Esophagus squamous epithelium (tissue), 5 donors: ENCODE measurements around the gene CD38. TPM values are rescaled to one million over a fixed set of nuclear protein-coding genes. Genes with fewer than 3 reads are reported as not detected.

Experiments
- DNase-seq: peaks from one replicate; lab custom pipeline; 2025; lab: John Stamatoyannopoulos, UW
- H3K27ac ChIP-seq, 4 donors: fragments of 200-600 bp; sonication (generic); one replicate each; pipeline ENCODE4 v1.5.1; 2016 to 2019; ENCODE audit warnings: mild to moderate bottlenecking in 1 of 4
- H3K27me3 ChIP-seq, 4 donors: fragments of 200-600 bp; sonication (generic); 1 replicate in 3 of 4; 2 replicates in 1 of 4; pipeline versions ENCODE4 v1.5.1 to v1.6.0; 2017 to 2021; ENCODE audit warnings: antibody characterized with exemption in 1 of 4
- H3K36me3 ChIP-seq, 3 donors: fragments of 200-600 bp; sonication (generic); one replicate each; pipeline ENCODE4 v1.5.1; 2016 to 2019
- H3K4me1 ChIP-seq, 3 donors: fragments of 200-600 bp; sonication (generic); one replicate each; pipeline ENCODE4 v1.5.1; 2017 to 2019
- H3K4me3 ChIP-seq, 4 donors: fragments of 200-600 bp; sonication (generic); 1 replicate in 3 of 4; 2 replicates in 1 of 4; pipeline ENCODE4 v1.5.1; 2016 to 2019; ENCODE audit warnings: mild to moderate bottlenecking in 2 of 4, moderate library complexity in 1 of 4
- H3K9me3 ChIP-seq, 3 donors: fragments of 200-600 bp; sonication (generic); one replicate each; pipeline ENCODE4 v1.5.1; 2016 to 2019
- POLR2A ChIP-seq, 4 donors: fragments of 450-650 bp; IDR thresholded peaks; one replicate each; pipeline ENCODE4 v1.6.1; 2017; ENCODE audit warnings: antibody characterized with exemption in 4 of 4, mild to moderate bottlenecking in 4 of 4, moderate library complexity in 3 of 4
- WGBS, 2 donors: methylation state at CpG; one replicate each; pipeline ENCODE4 v1.1.5; 2018; 5-methylcytosine and 5-hydroxymethylcytosine counted together
- intact Hi-C: fragments of 100-400 bp; cut with DNase I; formaldehyde crosslinking; loops from one replicate; pipeline ENCODE4 v1.15.0; 2022
- total RNA-seq, 4 donors: library from RNA; depleted of rRNA; stranded (reverse); fragments of >200 nt; gene quantifications; one replicate each; pipeline ENCODE4 v1.1.0, GENCODE V29; 2016
- TF ChIP-seq, protein P1 (sequence below), 6 experiments: fragments of 450-650 bp in 4 of 6; fragments of 200-600 bp in 2 of 6; sonication (generic) in 2 of 6; IDR thresholded peaks; one replicate each; pipeline ENCODE4 v1.5.1; 2016 to 2019; ENCODE audit warnings: antibody characterized with exemption in 6 of 6, mild to moderate bottlenecking in 4 of 6, moderate library complexity in 4 of 6
- donor health status: DM: yes; HTN: yes; CAD: no.

CD38 gene
- total RNA-seq, 4 donors from 2014 or later = 1.1 to 2.5 (median 1.9) TPM

GRCh38 chr4:15885422-15885821 lies 107.3 kb downstream of the CD38 start:
- no peaks in the 10 kb centered on the region for H3K9me3 ChIP-seq
- H3K4me3 ChIP-seq = no peak overlapping the region
- intact Hi-C loops = no loop called here
- 77 to 84% methylated on average over 7 of the region's 7 CpGs for WGBS, 2 donors
- H3K4me1 ChIP-seq = peaks cover 0 to 19% (median 0%) of the 10 kb centered on the region in 3 donors
- TF ChIP-seq, protein P1, sequence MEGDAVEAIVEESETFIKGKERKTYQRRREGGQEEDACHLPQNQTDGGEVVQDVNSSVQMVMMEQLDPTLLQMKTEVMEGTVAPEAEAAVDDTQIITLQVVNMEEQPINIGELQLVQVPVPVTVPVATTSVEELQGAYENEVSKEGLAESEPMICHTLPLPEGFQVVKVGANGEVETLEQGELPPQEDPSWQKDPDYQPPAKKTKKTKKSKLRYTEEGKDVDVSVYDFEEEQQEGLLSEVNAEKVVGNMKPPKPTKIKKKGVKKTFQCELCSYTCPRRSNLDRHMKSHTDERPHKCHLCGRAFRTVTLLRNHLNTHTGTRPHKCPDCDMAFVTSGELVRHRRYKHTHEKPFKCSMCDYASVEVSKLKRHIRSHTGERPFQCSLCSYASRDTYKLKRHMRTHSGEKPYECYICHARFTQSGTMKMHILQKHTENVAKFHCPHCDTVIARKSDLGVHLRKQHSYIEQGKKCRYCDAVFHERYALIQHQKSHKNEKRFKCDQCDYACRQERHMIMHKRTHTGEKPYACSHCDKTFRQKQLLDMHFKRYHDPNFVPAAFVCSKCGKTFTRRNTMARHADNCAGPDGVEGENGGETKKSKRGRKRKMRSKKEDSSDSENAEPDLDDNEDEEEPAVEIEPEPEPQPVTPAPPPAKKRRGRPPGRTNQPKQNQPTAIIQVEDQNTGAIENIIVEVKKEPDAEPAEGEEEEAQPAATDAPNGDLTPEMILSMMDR (IDR thresholded peaks at IDR 0.05) = no peak
- TF ChIP-seq POLR2A (IDR thresholded peaks at IDR 0.05) = no peak
- DNase-seq = no peak
- no peaks in the 10 kb centered on the region for H3K27me3 ChIP-seq
- no peaks in the 10 kb centered on the region for H3K36me3 ChIP-seq
- H3K27ac ChIP-seq = no peak overlapping the region

- intact Hi-C loops = no loop called here
- Histone ChIP-seq H3K27me3 (no peaks in the 10 kb centered on the region), H3K36me3 (no peaks in the 10 kb centered on the region), H3K27ac (no peak overlapping the region), H3K4me1 (peaks cover 0 to 37% (median 8%) of the 10 kb centered on the region in 3 donors), H3K9me3 (no peaks in the 10 kb centered on the region), H3K4me3 (no peak overlapping the region)
- TF ChIP-seq POLR2A (IDR thresholded peaks at IDR 0.05) = no peak
- TF ChIP-seq, protein P1 (IDR thresholded peaks at IDR 0.05) = no peak
- no peak for DNase-seq
- WGBS, 2 donors = 74 to 91% methylated on average over 9 of the region's 9 CpGs
These were observed 110.4 kb downstream of the CD38 start for GRCh38 chr4:15888515-15888914.

DNA sequence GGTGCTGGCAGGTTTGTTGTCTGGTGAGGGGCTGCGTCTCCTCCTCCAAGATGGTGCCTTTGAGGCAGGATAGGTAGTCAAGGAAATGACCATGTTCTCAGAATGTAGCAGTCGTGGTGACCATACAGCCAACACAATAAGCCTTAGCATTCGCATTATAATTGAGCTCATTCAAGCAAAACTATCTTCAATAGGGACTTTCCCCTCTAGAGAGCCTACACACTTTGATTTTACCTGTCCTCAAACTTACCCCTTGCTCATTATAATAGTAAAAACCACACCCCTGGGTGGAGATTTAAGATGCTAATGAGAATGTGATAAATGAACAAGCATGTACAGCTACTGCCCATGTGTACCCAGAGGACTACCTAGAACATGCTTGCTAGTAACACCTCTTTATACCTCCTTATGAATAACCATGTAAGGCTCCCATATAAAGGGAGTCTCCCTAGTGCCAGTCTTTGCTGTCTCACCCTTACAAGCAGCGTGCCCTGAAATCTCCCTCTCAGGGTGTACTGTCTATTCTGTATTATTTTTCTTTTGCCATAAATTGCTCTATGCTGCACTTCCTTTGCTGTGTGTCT lies 112.2 kb downstream of the CD38 start:
- no peak overlapping the region for H3K4me3 ChIP-seq
- H3K36me3 ChIP-seq = no peaks in the 10 kb centered on the region
- no peak overlapping the region for H3K27ac ChIP-seq
- 87 to 88% methylated on average over 4 of the region's 4 CpGs for WGBS, 2 donors
- H3K4me1 ChIP-seq = peaks cover 0 to 45% (median 21%) of the 10 kb centered on the region in 3 donors
- TF ChIP-seq POLR2A (IDR thresholded peaks at IDR 0.05) = no peak
- TF ChIP-seq, protein P1 (IDR thresholded peaks at IDR 0.05) = no peak
- no peaks in the 10 kb centered on the region for H3K9me3 ChIP-seq
- intact Hi-C loops = no loop called here
- no peaks in the 10 kb centered on the region for H3K27me3 ChIP-seq
- DNase-seq = no peak

- 40 to 60% methylated on average over 4 of the region's 4 CpGs for WGBS, 2 donors
- no peak overlapping the region for H3K4me3 ChIP-seq
- intact Hi-C loops = no loop called here
- H3K4me1 ChIP-seq = peaks cover 0 to 54% (median 21%) of the 10 kb centered on the region in 3 donors
- DNase-seq = no peak
- TF ChIP-seq, protein P1 (IDR thresholded peaks at IDR 0.05) = no peak
- no peak for TF ChIP-seq POLR2A (IDR thresholded peaks at IDR 0.05)
- no peak overlapping the region for H3K27ac ChIP-seq
- no peaks in the 10 kb centered on the region for H3K27me3 ChIP-seq
- H3K9me3 ChIP-seq = no peaks in the 10 kb centered on the region
- no peaks in the 10 kb centered on the region for H3K36me3 ChIP-seq
These were observed 113.2 kb downstream of the CD38 start for GRCh38 chr4:15891312-15891711.

DNA sequence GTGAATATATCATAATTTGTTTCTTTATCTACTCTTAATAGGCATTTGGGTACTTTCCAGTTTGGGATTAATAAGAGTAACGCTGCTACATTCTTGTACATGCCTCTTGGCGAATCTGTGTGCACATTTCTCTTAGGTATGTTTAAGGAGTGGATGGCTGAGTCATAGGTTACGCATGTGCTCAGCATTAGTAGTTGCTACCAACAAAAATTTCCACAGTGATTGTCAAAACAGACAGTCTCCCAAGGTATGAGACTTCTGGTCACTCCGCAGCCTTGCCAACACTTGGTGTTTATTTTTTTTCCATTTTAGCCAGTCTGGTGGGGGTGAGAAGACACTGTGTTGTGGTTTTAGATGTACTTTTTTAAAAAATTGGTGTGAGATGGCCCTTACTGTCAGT lies 115.8 kb downstream of the CD38 start:
- Histone ChIP-seq H3K27me3 (no peaks in the 10 kb centered on the region), H3K27ac (peak overlapping the region; percentile 75 to 85 (median 78)), H3K4me3 (no peak overlapping the region), H3K36me3 (no peaks in the 10 kb centered on the region), H3K9me3 (no peaks in the 10 kb centered on the region), H3K4me1 (peaks cover 0 to 71% (median 31%) of the 10 kb centered on the region in 3 donors)
- no peak for TF ChIP-seq POLR2A (IDR thresholded peaks at IDR 0.05)
- TF ChIP-seq, protein P1 (IDR thresholded peaks at IDR 0.05) = no peak
- 26 to 28% methylated on average over 4 of the region's 4 CpGs for WGBS, 2 donors
- intact Hi-C loops = no loop called here
- no peak for DNase-seq
